Muscle layer of colon (tissue), 2 donors: ENCODE measurements around the gene ROR2.

ENCODE experiments used
- H3K27ac ChIP-seq: one replicate; pipeline ENCODE4 v1.7.0; 2013; ENCODE audit warnings: low read depth, mild to moderate bottlenecking, low read length, moderate library complexity
- H3K27me3 ChIP-seq, 2 donors: one replicate each; pipeline ENCODE4 v1.7.0; 2013; ENCODE audit warnings: low read length in 2 of 2, mild to moderate bottlenecking in 2 of 2; ENCODE audit not compliant: insufficient read depth in 2 of 2, control insufficient read depth in 1 of 2
- H3K36me3 ChIP-seq: one replicate; pipeline ENCODE4 v1.7.0; 2013; ENCODE audit warnings: mild to moderate bottlenecking, low read length; ENCODE audit not compliant: insufficient read depth
- H3K4me1 ChIP-seq: one replicate; pipeline ENCODE4 v1.7.0; 2013; ENCODE audit warnings: mild to moderate bottlenecking, low read length; ENCODE audit not compliant: insufficient read depth
- H3K4me3 ChIP-seq, 2 donors: one replicate each; pipeline ENCODE4 v1.7.0; 2013; ENCODE audit warnings: low read length in 2 of 2, low read depth in 1 of 2, mild to moderate bottlenecking in 1 of 2, moderate library complexity in 1 of 2
- H3K9ac ChIP-seq: one replicate; pipeline ENCODE4 v1.7.0; 2013; ENCODE audit warnings: low read length
- H3K9me3 ChIP-seq: one replicate; pipeline ENCODE4 v1.7.0; 2013; ENCODE audit warnings: mild to moderate bottlenecking, low read length
- donor health status: abdominal sarcoma.
- donor health status: Adenocarcinoma of cecum.

ROR2 gene

GRCh38 chr9:91771027-91771426, 179.0 kb downstream of the ROR2 start:
- Histone ChIP-seq H3K27me3 (no peaks in the 10 kb centered on the region), H3K27ac (peak overlapping the region; percentile 77), H3K4me1 (peaks cover 93% of the 10 kb centered on the region), H3K4me3 (no peak overlapping the region), H3K9me3 (no peaks in the 10 kb centered on the region), H3K9ac (no peak overlapping the region), H3K36me3 (no peaks in the 10 kb centered on the region)

GRCh38 chr9:91770229-91770628, 179.8 kb downstream of the ROR2 start:
- H3K4me1 ChIP-seq = peaks cover 91% of the 10 kb centered on the region
- no peak overlapping the region for H3K4me3 ChIP-seq
- H3K36me3 ChIP-seq = no peaks in the 10 kb centered on the region
- H3K9me3 ChIP-seq = no peaks in the 10 kb centered on the region
- no peaks in the 10 kb centered on the region for H3K27me3 ChIP-seq
- no peak overlapping the region for H3K9ac ChIP-seq
- peak overlapping the region; percentile 77 for H3K27ac ChIP-seq

DNA sequence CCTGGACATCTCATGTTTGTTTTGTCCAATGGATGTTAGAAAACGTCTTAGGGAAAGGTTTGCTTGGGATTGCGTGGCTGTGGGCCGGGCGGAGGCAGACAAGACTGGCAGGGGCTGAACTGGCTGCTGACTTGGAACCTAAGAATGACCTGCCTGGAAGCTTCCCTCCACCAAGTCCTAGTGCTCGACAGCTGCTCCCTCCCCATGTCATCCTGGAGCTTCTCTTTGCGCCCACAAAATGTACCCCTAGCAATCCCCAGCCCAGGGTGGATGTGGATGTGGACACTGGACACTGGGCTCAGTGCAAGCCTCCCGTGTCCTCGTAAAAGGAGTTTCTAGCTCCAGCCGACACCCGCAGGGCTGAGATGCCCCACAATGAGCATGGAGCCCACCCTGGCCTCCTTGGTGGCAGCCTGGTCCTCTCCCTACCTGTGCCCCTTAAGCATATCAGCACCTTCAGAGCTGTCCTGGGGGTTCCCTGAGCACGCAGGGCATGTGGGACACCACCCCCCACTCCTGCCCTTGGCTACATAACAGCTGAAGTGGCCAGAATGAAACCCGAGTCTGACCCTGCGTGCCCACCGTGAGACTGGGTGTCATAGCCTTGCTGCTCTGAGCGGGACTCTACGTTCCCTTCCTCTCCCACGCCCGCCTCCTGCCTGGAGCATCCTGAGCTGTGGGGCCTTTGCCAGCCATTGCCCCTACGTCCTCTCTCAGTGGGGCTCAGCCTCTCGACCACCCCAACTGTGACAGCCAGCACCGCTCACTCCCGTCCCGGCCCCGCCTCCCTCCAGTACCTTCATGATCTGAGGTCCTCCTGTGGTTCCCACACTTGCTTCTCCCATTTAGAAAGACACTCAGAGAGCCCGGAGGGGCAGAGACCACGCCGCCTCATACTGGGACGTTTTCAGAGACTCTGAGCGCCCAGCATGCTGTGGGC, 180.8 kb downstream of the ROR2 start:
- H3K36me3 ChIP-seq = no peaks in the 10 kb centered on the region
- no peak overlapping the region for H3K9ac ChIP-seq
- H3K27me3 ChIP-seq = no peaks in the 10 kb centered on the region
- H3K9me3 ChIP-seq = no peaks in the 10 kb centered on the region
- no peak overlapping the region for H3K27ac ChIP-seq
- peaks cover 81% of the 10 kb centered on the region for H3K4me1 ChIP-seq
- no peak overlapping the region for H3K4me3 ChIP-seq

GRCh38 chr9:91768507-91768906, 181.5 kb downstream of the ROR2 start:
- no peak overlapping the region for H3K27ac ChIP-seq
- H3K4me1 ChIP-seq = peaks cover 74% of the 10 kb centered on the region
- no peaks in the 10 kb centered on the region for H3K36me3 ChIP-seq
- no peak overlapping the region for H3K4me3 ChIP-seq
- H3K9me3 ChIP-seq = no peaks in the 10 kb centered on the region
- H3K27me3 ChIP-seq = no peaks in the 10 kb centered on the region
- no peak overlapping the region for H3K9ac ChIP-seq

DNA sequence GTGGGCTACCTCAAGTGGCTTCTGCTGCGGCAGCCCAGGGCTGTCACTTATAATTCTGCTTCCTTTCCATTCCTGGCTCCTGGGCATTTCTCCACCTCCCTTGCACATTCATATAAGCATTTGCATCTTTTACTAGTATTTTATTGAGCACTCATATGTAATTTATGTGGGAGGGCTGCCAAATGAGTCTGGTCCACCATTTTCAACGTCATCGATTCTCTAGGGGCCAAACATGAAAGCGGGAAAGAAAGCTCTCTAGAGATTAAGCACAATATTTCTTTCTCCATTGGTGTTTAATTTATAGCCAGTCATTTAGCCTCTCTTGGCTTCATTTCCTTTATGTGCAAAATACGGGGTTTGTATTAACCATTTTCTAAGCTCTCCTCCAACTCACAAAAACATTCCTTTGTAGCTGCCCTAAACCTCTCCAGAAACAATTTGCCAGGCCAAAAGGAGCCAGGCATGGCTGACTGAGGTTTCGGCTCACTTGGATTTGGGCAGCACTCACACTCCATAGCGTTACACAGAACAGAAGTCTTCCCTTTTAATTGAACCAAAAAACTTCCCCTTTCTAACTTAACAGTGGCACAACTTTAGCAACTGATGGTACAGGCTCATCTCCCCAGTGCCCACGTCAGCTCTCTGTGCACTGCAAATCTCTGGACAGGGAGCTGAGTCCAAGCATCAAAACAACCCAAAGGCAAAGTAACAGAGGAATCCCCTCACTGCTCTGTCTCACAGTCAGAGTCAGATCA, 183.5 kb downstream of the ROR2 start:
- Histone ChIP-seq H3K9ac (no peak overlapping the region), H3K27me3 (no peaks in the 10 kb centered on the region), H3K9me3 (no peaks in the 10 kb centered on the region), H3K27ac (peak overlapping the region; percentile 35), H3K4me3 (peak overlapping the region in 1 of 2 donors; percentile 3), H3K4me1 (peaks cover 54% of the 10 kb centered on the region), H3K36me3 (no peaks in the 10 kb centered on the region)

DNA sequence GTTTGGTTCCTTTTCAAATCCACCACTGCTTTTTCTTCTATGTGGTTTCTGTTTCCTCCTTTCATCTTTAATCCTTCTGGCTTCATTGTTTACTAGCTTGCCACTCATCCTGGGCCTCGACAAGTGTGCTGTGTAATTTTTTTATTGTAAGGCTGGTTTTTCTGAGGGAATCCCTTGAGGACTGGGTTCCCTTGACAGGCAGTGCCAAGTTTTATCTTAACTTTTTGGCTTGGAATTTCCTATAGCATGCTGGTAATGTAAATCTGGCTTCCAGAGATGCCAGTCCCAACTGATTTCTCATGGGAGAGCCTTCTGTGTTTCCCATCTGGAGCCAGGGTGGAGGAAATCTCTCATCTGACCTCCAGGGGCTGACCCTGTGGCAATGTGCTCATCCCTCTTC, 184.7 kb downstream of the ROR2 start:
- no peaks in the 10 kb centered on the region for H3K27me3 ChIP-seq
- H3K4me3 ChIP-seq = no peak overlapping the region
- peak overlapping the region; percentile 15 for H3K27ac ChIP-seq
- no peaks in the 10 kb centered on the region for H3K9me3 ChIP-seq
- H3K9ac ChIP-seq = no peak overlapping the region
- H3K4me1 ChIP-seq = peaks cover 42% of the 10 kb centered on the region
- H3K36me3 ChIP-seq = no peaks in the 10 kb centered on the region

DNA sequence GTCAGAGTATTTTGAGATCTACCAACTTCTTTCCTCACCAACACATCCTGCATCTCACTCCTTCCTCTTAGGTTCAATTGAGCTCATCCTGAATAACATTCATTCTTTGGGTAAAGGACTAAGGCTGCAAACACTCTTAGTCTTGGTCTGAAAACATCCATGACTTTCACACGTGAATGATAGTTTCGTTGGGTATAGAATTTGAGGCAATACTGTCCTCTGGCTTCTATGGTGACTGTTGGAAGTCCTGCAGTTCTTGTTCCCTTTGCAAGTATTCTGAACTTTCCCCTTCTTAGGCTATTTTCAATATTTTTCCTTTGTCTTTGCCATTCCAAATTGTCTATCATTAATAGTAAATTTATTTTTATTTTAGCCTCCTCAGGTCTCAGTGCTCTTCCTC, 185.4 kb downstream of the ROR2 start:
- H3K4me1 ChIP-seq = peaks cover 36% of the 10 kb centered on the region
- H3K27me3 ChIP-seq = no peaks in the 10 kb centered on the region
- no peaks in the 10 kb centered on the region for H3K36me3 ChIP-seq
- H3K4me3 ChIP-seq = no peak overlapping the region
- H3K9ac ChIP-seq = no peak overlapping the region
- no peak overlapping the region for H3K27ac ChIP-seq
- H3K9me3 ChIP-seq = no peaks in the 10 kb centered on the region

DNA sequence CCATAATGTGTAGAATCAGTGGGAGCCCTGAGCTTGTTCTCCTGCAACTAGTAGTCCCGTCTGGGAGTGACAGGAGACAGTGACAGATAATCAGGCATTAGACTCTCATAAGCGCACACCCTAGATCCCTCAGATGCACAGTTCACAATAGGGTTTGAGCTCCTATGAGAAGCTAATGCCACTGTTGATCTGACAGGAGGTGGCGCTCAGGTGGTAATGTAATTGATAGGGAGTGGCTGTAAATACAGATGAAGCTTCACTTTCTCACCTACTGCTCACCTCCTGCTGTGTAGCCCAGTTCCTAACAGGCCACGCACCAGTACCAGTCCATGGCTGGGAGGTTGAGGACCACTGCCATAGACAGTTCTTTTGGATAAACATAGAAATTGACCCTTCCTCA, 188.7 kb downstream of the ROR2 start:
- Histone ChIP-seq H3K27ac (no peak overlapping the region), H3K27me3 (no peaks in the 10 kb centered on the region), H3K4me1 (peaks cover 17% of the 10 kb centered on the region), H3K4me3 (no peak overlapping the region), H3K9ac (no peak overlapping the region), H3K36me3 (peaks cover 7% of the 10 kb centered on the region), H3K9me3 (no peaks in the 10 kb centered on the region)

GRCh38 chr9:91760906-91761305, 189.1 kb downstream of the ROR2 start:
- peaks cover 10% of the 10 kb centered on the region for H3K36me3 ChIP-seq
- peaks cover 13% of the 10 kb centered on the region for H3K4me1 ChIP-seq
- H3K27me3 ChIP-seq = no peaks in the 10 kb centered on the region
- H3K9me3 ChIP-seq = no peaks in the 10 kb centered on the region
- no peak overlapping the region for H3K27ac ChIP-seq
- H3K4me3 ChIP-seq = no peak overlapping the region
- no peak overlapping the region for H3K9ac ChIP-seq

DNA sequence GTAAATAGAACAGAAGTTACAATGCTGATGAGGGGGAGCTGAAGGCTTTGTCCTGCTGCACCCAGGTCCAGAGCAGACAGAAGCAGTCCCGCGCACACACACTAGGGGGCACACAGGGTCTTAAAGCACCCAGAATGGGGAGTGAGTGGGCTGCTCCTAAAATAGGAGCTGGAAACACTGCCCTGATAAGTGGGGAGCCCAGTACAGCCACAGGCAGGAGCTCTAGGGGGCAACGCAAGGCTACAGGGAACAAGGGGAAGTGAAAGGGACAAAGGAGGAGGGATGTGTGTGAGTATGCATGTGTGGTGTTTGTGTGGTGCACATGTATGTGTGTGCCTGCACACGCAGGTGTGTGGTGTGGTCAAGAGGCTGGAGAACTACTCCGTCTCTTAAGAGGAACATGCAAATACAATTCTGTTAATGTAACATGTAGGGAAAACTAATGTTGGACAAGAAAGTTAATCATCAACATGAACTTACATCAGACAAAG, 191.5 kb downstream of the ROR2 start:
- peaks cover 18% of the 10 kb centered on the region for H3K36me3 ChIP-seq

GRCh38 chr9:91757782-91758181, 192.2 kb downstream of the ROR2 start:
- Histone ChIP-seq H3K9ac (no peak overlapping the region), H3K27me3 (no peaks in the 10 kb centered on the region)

More for the DNA sequence above, 191.5 kb downstream of the ROR2 start:
- H3K4me1 ChIP-seq = peaks cover 8% of the 10 kb centered on the region
- no peak overlapping the region for H3K9ac ChIP-seq
- H3K27ac ChIP-seq = no peak overlapping the region
- no peaks in the 10 kb centered on the region for H3K27me3 ChIP-seq
- H3K9me3 ChIP-seq = no peaks in the 10 kb centered on the region
- H3K4me3 ChIP-seq = no peak overlapping the region

More at GRCh38 chr9:91757782-91758181, 192.2 kb downstream of the ROR2 start:
- Histone ChIP-seq H3K9me3 (no peaks in the 10 kb centered on the region), H3K27ac (no peak overlapping the region), H3K36me3 (peaks cover 18% of the 10 kb centered on the region), H3K4me3 (no peak overlapping the region), H3K4me1 (peaks cover 8% of the 10 kb centered on the region)
